GM19395 (cell line): ENCODE measurements around the gene PDGFRB.
A peak's percentile ranks its signal among the peaks of the same experiment; 100 is the strongest.
"Not testable (repeated sequence)": the region's sequence is repeated elsewhere in the genome, so short reads cannot be mapped to it uniquely, and the experiment has no call there.

Experiments
- ATAC-seq: cut with Tn5 transposase; IDR thresholded peaks from one replicate; pipeline ENCODE4 v1.9.1; 2021; ENCODE audit warnings: mild to moderate bottlenecking, moderate library complexity; ENCODE audit not compliant: unreplicated experiment

Gene PDGFRB

DNA sequence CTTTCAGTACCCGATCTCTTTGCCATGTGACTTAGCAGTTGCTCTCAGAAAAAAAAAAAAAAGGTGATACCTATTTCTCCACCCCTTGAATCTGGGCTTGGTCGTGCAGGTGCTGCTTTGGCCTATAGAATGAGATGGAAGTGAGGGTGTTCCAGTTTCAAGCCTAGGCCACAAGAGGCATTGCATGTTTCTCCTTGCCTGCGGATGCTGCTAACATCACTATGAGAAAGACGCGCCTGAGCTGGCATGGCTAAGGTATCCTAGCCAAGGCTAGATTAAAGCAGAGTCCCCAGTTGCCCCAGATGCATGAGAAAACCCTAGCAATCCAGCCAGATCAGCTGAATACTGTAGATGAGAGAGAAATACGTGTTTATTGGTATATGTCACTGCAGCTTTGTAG is 54.6 kb downstream of the PDGFRB start:
- no peak for ATAC-seq

DNA sequence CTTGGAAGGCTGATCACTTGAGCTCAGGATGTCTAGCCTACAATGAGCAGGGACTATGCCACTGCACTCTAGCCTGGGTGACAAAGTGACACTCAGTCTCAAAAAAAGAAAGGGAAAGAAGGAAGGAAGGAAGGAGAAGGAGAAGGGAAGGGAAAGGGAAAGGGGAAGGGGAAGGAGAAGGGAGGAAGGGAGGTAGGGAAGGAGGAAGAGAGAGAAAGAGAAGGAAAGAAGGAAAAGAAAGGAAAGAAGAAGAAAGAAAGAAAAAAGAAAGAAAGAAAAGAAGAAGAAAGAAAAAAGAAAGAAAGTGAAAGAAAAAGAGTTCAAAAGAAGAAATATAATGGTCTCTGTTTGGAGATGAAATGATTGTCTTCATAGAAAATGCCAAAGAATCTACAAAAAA is 58.5 kb downstream of the PDGFRB start:
- no peak for ATAC-seq

DNA sequence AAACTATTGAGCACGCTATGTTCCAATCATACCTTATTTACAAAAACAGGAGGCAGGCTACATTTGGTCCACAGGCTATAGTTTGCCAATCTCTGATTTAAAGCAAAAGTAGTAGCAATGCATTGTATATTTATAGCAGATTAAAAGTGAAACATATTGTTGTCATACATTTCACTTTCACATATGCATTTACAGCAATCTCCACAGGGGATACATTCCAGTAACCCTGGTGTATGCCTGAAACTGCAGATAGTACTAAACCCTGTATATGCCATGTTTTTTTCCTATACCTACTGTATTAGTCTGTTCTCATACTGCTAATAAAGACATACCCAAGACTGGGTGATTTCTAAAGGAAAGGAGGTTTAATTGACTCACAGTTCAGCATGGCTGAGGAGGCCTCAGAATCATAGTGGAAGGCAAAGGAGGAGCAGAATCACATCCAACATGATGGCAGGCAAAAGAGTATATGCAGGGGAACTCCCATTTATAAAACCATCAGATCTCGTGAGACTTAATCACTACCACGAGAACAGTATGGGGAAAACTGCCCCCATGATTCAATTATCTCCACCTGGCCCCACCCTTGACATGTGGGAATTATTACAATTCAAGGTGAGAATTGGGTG is 63.4 kb downstream of the PDGFRB start:
- ATAC-seq: peak; percentile 70

DNA sequence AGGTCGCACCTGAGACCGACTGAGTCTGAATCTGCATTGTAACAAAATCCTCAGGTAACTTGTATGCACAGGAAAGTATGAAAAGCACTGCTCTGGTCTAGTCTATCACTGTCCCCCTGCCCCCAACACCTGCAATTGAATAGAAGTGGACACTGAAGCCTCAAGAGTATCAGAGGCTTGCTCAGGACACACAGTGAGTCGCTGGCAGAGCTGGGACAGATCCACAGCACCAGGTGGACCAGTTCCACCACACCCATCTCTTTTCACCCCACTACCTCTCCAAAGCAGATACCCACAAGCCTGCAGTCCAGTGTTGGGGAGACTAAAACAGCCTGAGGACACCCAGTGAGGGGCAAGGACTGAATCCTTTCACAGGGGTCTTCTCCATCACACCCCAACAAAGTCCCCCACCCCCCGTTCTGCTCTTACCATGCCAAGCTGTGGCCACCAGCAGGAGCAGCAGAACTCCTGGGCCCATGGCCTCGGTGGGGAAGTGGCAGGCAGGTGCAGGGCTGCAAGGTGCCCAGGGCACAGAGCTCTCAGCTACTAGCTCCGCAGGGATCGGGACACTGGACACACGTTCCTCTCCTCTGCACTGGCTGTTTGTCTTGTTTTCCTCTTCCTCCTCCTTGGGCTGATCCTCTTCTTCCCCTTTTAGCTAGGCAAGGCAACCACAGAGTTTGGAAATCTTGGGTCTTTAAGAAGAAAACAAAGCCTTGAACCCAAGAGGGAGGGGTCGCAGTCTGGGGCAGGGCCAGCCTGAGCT is 69.5 kb downstream of the PDGFRB start, which contains the start of gene CSF1R:
TSS of gene CSF1R (minus strand) at position 605 of the 766 bp plus-strand sequence. CDS start at position 478, 127 bp downstream.
- ATAC-seq: no peak

DNA sequence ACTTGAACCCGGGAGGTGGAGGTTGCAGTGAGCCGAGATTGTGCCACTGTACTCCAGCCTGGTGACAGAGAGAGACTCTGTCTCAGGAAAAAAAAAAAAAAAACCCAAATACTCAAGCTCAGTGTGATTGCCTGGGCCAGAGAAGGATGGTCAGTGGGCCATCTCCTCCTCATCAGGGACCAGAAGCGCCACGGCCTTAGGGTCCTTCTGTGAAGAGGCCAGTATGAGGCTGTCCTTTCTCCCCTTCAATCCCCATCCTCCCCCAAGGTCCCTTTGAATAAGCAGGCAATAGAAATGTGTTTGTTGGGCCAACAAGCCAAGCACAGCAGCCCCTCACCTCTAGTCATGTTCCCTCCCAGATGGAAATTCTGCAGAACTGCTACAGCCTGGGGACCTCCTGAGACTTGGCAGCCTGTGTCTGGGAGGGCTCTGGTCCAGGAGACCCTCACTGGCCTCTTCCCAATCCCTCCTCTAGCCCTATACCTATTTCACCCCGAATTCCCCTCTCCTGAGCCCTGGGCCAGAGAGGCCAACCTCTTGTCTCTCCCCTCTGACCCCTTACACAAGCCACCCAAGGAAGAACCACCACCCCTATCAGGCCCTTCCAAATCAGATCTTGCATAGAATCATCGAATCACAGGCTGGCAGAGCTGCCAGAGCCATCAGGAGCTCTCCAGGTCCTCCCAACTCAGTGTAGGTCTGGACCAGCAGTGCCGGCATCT is 70.3 kb downstream of the PDGFRB start:
- ATAC-seq: no peak

DNA sequence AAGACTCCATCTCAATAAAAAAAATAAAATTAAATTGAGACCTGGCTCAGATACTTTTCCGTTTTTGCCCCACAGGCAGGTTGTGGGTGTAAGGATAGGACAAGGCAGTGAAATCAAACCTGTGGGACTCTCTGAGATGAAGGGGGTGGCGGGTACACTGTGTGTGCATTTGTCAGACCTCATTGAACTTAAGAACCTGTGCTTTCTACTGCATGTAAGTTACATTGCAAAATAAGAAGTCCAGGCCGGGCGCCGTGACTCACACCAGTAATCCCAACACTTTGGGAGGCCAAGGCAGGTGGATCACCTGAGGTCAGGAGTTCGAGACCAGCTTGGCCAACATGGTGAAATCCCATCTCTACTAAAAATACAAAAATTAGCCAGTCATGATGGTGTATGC is 70.9 kb downstream of the PDGFRB start:
- ATAC-seq: not testable (repeated sequence)

DNA sequence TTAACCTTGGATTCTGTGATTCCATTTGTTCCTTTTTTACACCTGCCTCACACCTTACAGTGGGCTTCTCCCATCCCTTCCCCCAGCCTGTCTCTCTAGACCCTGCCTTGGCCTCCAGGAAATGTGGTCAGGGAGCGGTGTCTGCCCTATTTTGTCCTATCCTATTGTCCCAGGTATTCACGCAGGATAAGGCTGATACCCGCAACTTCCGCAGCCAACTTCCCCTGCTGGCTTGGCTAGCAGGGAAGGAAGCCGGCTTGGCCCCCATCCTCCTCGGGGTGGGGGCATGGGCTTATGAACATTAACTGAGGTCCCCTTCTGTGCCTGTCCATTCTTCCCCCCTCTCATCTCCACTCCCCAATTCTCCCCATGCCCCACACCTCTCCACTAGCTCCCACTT is 72.8 kb downstream of the PDGFRB start:
- no peak for ATAC-seq

DNA sequence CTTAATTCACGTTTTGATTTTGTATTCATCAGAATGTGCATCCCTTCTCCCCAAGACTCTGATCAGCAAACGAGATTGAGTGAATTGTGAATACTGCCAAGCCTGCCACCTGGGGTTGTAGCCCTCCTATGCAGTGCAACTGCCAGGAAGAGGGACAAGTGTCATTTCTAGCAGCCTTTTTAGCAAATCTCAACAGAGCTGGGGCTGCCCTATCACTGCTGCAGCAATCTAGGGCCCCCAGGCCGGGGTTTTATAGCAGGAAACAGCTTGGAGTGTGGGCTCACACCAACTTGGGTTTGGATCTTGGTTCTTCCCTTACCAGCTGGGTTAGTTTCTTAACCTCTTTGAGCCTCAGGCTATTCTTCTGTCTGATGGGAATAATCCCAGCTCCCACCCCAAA is 73.3 kb downstream of the PDGFRB start:
- ATAC-seq: no peak

DNA sequence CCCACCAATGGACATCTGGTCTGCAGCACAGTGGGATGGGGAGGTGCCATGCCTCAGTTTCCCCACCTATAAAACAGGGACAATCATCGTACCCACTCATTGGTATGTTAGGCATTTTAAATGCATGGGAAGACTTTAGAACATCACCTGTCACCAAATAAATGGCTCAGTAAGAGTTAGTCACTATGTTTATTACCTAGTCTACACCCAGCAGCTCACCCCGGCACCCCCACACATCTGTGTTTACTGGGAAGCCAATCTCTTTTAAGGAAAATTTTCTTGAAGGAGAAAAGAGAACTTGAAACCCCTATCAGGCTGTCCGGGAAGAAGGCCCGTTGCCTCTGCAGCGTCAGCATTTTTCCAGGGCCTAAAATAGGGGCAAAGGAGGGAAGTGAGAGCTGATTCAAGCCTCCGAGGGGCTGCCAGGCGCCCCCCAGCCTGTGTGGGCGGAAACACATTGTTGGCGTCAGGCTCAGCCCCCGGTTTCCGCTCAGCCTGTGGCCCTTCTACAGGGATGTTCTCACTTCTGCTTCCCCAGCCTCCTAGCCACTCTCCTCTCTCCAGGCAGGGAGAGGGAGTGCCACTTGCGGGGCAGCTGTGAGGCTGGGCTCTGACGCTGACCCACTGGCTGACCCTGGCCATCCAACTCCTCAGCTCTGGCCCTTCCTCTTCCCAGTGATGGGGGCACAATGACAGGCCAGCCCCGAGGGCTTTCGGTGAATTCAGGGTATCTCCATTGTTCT is 73.9 kb downstream of the PDGFRB start:
- peak; percentile 92 for ATAC-seq

DNA sequence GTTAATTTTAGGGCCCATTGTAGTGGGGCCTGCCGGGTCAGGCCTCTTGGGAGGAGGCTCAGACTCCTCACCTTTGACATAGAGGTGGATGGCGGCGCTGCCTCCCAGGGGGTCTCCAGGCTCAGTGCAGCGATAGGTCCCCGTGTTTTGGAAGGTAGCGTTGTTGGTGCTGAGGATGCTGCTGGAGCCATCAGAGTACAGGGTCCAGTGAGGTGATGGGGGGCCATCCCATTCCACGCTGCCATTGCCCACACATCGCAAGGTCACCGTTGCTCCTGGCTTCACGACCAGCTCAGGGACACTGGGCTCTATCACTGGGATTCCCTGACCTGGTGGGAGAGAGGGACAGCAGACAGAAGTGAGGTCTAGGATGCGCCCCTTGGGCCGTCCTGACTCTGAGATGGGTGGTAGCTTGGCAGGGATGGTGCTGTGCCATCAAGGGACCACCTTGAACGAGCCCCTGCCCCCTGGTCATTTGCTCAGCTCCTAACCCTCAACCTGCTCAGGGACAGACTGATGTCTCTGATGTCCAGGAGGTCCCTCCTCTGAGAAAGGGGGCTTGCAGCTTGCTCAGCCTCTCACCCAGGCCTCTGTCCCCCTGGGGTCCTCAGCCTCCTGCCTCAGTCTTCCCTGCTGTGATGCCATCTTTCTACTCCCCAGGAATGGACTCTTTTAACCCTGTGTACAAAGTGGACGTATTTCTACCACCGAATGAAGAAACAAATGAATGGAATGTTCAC is 74.8 kb downstream of the PDGFRB start:
- no peak for ATAC-seq

DNA sequence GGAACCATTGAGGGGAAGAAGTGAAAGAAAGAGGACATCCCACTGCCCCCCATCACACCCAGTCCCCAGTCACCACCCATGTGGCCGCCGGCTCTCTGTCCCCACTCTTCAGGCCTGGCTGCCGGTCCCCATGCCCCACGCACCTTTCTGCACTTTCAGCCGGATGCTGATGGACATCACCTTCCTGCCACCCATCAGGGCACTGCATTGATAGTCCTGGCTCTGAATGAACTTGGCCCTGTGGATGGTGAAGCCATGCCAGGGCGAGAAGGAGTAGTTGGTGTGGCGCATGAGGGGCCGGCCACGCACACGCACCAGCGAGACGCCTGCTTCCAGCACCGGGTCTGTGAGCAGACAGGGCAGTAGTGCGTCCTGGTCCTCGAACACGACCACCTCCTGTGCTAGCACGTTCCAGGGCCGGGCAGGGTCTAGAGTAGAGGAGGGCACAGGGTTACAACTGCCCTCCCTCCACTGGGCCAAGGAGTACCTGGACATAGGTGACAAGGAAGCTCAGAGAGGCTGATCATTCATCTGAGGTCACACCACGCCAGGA is 75.7 kb downstream of the PDGFRB start:
- ATAC-seq: no peak

DNA sequence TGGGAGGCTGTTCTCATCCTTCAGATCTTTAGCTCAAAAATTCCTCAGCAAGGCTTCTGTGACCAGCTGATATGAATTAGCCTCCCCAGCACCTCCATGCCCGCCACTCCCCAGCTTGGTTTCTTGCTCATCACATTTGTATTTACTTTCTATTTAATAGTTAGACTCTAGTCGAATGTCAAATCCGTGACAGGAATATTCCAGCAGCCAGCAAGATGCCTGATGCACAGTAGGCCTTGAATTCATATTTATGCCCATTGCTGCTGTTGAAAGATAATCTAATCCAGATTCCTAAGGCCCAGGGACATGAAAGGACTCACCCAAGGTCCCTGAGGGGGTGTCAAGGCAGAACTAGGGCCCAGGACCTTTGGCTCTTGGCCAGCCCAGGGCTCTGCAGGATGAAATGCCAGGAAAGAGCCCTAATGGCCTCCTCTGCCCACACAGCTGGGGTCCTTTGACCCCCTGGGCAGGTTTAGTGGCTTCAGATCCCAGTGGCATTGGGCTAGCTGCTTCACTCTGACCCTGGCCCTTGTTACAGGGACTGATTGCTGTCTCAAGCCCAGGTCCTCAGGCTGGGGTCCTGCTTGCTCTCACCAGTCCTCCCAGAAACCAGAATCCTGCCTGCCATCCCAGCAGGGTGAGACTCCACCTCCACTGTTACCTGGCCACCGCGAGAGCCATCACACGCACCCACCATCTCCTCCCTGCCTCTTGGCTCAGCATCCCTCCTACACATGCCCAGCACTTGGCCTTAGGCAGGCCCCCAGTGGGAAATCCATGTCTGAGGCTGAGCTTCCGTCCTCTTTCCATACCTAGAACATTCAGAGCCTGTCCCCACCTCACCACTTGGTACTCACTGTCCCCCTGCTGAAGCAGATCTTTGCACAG is 76.6 kb downstream of the PDGFRB start:
- ATAC-seq: no peak

DNA sequence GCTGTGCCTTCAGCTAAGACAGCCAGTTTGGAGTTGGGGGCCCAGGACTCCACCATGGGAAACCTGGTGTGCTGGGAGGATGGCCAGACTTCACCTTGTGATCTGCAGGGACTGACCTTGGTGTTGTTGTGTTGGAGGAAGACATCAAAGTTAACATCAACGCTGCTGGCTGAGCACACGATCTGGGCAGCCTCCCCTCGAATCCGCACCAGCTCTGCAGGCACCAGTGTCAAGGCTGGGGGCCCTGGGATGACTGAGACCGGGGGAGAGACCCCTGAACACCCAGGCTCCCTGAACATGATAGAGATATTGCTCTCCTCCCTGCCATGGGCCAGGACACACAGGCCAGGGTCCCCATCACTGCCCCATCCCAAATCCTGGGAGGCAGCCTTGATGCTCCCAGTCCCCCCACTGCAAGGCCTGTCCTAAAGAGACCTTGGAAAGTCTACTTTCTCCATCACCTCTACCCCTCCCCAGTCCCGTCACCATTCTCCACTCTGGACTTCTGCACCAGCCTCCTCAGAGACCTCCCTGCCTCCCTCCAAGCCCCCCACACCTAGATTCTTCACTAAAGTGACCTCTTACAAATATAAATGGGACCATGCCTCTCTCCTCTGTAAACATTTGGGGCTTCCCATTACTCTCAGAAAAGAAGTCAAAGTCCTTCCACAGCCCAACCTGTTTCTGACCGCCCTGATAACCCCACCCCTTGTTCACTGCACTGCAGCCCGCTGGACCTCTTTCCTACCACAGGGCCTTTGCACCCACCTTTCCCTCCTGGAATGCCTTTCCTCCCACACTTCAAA is 77.4 kb downstream of the PDGFRB start:
- ATAC-seq: no peak

DNA sequence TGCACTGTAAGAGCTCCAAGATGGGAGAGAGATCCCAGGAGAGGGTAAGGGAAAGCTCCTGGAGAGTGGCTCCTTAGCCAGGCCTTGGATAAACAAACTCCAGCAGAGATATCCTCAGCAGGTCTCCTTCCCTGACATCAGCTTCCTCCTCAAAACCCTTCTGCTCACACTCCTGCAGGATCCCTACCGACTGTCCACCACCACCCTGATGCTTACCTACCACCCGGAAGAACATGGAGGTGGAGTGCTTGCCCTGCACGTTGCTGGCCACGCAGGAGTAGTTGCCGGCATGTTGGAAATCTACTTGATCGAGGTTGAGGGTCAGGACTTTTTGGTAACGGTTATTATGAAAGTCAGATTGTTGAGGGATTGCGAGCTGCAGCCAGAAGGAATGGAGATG is 78.6 kb downstream of the PDGFRB start:
- ATAC-seq: no peak

DNA sequence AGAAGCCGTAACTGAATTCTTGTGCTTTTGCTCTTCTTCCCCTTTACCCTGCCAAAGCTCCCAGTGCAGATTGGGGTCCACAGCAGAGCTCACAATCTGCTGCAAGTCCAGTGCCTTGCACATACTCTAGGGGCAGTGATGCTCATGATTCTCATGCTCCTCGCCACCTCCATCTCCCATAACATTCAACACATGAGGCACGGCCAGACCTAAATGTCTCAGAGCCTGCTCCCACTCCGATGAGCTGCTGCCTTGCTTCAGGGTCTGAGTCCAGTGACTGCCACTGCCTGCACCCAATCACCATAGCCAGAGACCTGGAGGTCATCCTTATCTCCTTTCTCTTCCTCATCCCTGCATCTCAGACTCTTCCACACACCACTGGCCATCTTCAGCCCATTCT is 79.8 kb downstream of the PDGFRB start:
- ATAC-seq: no peak

DNA sequence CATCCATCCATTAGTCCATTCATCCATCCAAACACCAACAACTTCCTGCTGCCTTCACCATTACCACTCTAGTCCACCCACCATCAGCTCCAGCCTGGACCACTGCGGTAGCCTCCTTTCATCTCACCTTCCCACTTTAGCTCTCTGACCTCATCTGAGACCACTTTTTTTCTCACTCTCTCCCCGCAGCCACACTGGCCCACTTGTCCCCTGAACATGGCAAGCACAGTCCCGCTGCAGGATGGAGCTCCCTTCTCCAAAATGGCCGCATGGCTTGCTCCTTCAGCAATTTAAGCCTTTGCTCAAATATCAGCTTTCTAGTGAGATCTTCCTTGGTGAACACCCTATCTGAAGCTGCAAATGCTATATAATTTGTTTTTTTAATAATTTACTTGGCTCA is 80.4 kb downstream of the PDGFRB start:
- ATAC-seq: no peak

DNA sequence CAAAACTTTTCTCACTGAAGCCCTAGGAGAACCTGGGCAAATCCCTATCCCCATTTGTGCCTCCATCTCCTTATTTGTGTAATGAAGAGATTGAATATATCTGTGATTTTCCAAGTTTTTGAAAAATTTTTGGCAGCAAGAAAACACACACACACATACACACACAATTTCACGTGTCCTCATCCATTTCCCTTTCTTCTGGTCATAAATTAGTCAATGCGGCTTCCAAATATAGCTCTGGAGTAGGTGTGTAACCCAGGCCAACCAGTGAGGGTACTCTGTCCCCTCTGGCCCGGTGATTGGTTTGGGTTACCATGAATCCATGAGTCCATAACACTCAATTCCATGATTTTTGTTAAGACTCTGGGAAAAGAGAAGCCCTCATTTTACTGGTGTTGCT is 82.0 kb downstream of the PDGFRB start:
- ATAC-seq: no peak

DNA sequence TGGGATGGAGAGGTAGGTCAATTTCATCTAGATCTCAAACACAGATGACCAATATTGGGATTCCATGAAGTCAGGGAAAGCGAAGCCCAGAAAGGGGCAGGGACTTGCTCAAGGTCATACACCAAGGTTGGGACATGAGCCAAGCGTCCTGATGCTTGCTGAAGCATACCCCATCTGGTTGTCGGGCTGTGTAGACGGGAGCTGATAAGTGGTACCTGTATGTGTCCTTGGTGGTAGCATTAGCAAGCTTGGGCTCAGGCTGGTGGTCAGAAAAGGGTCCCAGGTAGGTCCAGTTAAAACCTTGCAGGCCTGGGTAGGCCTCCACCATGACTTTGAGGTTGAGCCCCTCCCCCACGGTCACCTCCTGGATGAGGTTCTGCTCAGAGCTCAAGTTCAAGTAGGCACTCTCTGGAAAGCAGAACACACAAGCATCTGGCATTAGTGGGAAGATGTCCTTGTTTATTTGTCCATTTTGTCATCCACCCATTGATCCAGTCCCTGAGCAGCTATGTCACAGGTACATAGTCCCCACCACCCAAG is 82.5 kb downstream of the PDGFRB start:
- no peak for ATAC-seq
